Measurements from ENCODE around the gene SCO2. TPM values are rescaled to one million over a fixed set of nuclear protein-coding genes. Genes with fewer than 3 reads are reported as not detected.

SCO2 gene
- total and polyA plus RNA-seq, 2 of the 13 experiments (the other 11 are each of a cell fraction or from before 2014, with no cell fraction given) = 0.32 to 3.7 TPM

DNA sequence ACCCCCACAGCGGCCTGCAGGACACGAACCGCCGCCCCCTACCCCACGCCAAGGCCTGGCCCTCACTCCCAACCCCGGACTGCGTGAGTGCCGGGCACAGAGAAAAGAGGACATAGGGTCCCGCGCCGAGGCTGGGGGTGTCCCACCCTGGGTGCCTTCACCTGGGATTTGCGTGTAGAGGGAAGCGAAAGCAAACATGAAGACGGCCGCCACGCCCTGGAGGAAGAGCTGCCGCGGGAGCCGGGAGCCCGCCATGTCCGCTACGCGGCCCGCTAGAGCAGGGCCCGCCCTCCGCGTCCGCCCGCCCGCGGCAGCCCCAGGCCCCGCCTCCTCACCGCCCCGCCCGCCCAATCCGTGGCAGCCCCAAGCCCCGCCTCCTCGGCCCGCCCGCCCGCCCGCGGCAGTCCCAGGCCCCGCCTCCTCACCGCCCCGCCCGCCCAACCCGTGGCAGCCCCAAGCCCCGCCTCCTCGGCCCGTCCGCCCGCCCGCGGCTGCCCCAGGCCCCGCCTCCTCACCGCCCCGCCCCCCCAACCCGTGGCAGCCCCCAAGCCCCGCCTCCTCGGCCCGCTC, 17.9 kb downstream of the SCO2 start, which contains the start of gene LMF2 (continued):
- TF ChIP-seq ETV6 (CRISPR knock-in tag; conservative IDR thresholded peaks at IDR 0.05) (no peak), HNRNPUL1 (IDR thresholded peaks at IDR 0.05; ENCODE audit: low read depth, low read length) (no peak), ZNF253 (CRISPR knock-in tag; IDR thresholded peaks at IDR 0.05; ENCODE audit: borderline replicate concordance) (no peak), ZFAT (CRISPR knock-in tag; conservative IDR thresholded peaks at IDR 0.05) (no peak), HOXA3 (CRISPR knock-in tag; IDR thresholded peaks at IDR 0.05) (peak; percentile 43), SNAPC2 (CRISPR knock-in tag; IDR thresholded peaks at IDR 0.05) (no peak), ZNF101 (CRISPR knock-in tag; IDR thresholded peaks at IDR 0.05; ENCODE audit: borderline replicate concordance, low read depth) (no peak), ZNF766 (CRISPR knock-in tag; IDR thresholded peaks at IDR 0.05; ENCODE audit: borderline replicate concordance) (no peak), CEBPB (IDR thresholded peaks at IDR 0.05; ENCODE audit: borderline replicate concordance, low read depth, low read length) (no peak), ZNF10 (CRISPR knock-in tag; IDR thresholded peaks at IDR 0.05; ENCODE audit: borderline replicate concordance, low read depth) (no peak), ZNF558 (CRISPR knock-in tag; IDR thresholded peaks at IDR 0.05; ENCODE audit: borderline replicate concordance) (no peak; the same call in 1 of the 2 replicates), RAD51 (IDR thresholded peaks at IDR 0.05; ENCODE audit: borderline replicate concordance) (no peak)
- TF ChIP-seq, protein P1, sequence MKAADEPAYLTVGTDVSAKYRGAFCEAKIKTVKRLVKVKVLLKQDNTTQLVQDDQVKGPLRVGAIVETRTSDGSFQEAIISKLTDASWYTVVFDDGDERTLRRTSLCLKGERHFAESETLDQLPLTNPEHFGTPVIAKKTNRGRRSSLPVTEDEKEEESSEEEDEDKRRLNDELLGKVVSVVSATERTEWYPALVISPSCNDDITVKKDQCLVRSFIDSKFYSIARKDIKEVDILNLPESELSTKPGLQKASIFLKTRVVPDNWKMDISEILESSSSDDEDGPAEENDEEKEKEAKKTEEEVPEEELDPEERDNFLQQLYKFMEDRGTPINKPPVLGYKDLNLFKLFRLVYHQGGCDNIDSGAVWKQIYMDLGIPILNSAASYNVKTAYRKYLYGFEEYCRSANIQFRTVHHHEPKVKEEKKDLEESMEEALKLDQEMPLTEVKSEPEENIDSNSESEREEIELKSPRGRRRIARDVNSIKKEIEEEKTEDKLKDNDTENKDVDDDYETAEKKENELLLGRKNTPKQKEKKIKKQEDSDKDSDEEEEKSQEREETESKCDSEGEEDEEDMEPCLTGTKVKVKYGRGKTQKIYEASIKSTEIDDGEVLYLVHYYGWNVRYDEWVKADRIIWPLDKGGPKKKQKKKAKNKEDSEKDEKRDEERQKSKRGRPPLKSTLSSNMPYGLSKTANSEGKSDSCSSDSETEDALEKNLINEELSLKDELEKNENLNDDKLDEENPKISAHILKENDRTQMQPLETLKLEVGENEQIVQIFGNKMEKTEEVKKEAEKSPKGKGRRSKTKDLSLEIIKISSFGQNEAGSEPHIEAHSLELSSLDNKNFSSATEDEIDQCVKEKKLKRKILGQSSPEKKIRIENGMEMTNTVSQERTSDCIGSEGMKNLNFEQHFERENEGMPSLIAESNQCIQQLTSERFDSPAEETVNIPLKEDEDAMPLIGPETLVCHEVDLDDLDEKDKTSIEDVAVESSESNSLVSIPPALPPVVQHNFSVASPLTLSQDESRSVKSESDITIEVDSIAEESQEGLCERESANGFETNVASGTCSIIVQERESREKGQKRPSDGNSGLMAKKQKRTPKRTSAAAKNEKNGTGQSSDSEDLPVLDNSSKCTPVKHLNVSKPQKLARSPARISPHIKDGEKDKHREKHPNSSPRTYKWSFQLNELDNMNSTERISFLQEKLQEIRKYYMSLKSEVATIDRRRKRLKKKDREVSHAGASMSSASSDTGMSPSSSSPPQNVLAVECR (CRISPR knock-in tag; IDR thresholded peaks at IDR 0.05; ENCODE audit: borderline replicate concordance) = peak; percentile 38
- TF ChIP-seq, protein P2, sequence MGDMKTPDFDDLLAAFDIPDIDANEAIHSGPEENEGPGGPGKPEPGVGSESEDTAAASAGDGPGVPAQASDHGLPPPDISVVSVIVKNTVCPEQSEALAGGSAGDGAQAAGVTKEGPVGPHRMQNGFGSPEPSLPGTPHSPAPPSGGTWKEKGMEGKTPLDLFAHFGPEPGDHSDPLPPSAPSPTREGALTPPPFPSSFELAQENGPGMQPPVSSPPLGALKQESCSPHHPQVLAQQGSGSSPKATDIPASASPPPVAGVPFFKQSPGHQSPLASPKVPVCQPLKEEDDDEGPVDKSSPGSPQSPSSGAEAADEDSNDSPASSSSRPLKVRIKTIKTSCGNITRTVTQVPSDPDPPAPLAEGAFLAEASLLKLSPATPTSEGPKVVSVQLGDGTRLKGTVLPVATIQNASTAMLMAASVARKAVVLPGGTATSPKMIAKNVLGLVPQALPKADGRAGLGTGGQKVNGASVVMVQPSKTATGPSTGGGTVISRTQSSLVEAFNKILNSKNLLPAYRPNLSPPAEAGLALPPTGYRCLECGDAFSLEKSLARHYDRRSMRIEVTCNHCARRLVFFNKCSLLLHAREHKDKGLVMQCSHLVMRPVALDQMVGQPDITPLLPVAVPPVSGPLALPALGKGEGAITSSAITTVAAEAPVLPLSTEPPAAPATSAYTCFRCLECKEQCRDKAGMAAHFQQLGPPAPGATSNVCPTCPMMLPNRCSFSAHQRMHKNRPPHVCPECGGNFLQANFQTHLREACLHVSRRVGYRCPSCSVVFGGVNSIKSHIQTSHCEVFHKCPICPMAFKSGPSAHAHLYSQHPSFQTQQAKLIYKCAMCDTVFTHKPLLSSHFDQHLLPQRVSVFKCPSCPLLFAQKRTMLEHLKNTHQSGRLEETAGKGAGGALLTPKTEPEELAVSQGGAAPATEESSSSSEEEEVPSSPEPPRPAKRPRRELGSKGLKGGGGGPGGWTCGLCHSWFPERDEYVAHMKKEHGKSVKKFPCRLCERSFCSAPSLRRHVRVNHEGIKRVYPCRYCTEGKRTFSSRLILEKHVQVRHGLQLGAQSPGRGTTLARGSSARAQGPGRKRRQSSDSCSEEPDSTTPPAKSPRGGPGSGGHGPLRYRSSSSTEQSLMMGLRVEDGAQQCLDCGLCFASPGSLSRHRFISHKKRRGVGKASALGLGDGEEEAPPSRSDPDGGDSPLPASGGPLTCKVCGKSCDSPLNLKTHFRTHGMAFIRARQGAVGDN (CRISPR knock-in tag; IDR thresholded peaks at IDR 0.05) = peak; percentile 40
- TF ChIP-seq, protein P3, sequence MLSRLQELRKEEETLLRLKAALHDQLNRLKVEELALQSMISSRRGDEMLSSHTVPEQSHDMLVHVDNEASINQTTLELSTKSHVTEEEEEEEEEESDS (CRISPR knock-in tag; IDR thresholded peaks at IDR 0.05; ENCODE audit: borderline replicate concordance) = no peak
- TF ChIP-seq, protein P4, sequence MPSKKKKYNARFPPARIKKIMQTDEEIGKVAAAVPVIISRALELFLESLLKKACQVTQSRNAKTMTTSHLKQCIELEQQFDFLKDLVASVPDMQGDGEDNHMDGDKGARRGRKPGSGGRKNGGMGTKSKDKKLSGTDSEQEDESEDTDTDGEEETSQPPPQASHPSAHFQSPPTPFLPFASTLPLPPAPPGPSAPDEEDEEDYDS (CRISPR knock-in tag; IDR thresholded peaks at IDR 0.05) = no peak
- TF ChIP-seq, protein P5, sequence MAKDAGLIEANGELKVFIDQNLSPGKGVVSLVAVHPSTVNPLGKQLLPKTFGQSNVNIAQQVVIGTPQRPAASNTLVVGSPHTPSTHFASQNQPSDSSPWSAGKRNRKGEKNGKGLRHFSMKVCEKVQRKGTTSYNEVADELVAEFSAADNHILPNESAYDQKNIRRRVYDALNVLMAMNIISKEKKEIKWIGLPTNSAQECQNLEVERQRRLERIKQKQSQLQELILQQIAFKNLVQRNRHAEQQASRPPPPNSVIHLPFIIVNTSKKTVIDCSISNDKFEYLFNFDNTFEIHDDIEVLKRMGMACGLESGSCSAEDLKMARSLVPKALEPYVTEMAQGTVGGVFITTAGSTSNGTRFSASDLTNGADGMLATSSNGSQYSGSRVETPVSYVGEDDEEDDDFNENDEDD (CRISPR knock-in tag; IDR thresholded peaks at IDR 0.05; ENCODE audit: borderline replicate concordance) = peak; percentile 42; the same call in 1 of the 2 replicates
- TF ChIP-seq, protein P6, sequence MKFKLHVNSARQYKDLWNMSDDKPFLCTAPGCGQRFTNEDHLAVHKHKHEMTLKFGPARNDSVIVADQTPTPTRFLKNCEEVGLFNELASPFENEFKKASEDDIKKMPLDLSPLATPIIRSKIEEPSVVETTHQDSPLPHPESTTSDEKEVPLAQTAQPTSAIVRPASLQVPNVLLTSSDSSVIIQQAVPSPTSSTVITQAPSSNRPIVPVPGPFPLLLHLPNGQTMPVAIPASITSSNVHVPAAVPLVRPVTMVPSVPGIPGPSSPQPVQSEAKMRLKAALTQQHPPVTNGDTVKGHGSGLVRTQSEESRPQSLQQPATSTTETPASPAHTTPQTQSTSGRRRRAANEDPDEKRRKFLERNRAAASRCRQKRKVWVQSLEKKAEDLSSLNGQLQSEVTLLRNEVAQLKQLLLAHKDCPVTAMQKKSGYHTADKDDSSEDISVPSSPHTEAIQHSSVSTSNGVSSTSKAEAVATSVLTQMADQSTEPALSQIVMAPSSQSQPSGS (CRISPR knock-in tag; IDR thresholded peaks at IDR 0.05) = no peak

Measured in HepG2 (cell line).